Activated naive CD4-positive, alpha-beta T cell treated with anti-CD3 and anti-CD28 coated beads, Interleukin-2, amount 50 U/mL, for 24 hours (primary cell): Measurements from ENCODE around the gene PIP4K2C.
A peak's percentile ranks its signal among the peaks of the same experiment; 100 is the strongest.
"Not testable (repeated sequence)": the region's sequence is repeated elsewhere in the genome, so short reads cannot be mapped to it uniquely, and the experiment has no call there.

Experiments used
- H3K27ac Mint-ChIP-seq: one replicate; pipeline ENCODE4 v1.8.0; 2021; ENCODE audit warnings: mild to moderate bottlenecking, mixed read lengths
- H3K27me3 Mint-ChIP-seq: one replicate; pipeline ENCODE4 v1.8.0; 2021; ENCODE audit warnings: mixed read lengths
- H3K36me3 Mint-ChIP-seq: one replicate; pipeline ENCODE4 v1.8.0; 2021; ENCODE audit warnings: mixed read lengths
- H3K4me1 Mint-ChIP-seq: one replicate; pipeline ENCODE4 v1.8.0; 2021; ENCODE audit warnings: mixed read lengths
- H3K4me3 Mint-ChIP-seq: one replicate; pipeline ENCODE4 v1.8.0; 2021; ENCODE audit warnings: mild to moderate bottlenecking, mixed read lengths
- H3K9me3 Mint-ChIP-seq: one replicate; pipeline ENCODE4 v1.8.0; 2021; ENCODE audit warnings: mixed read lengths

The PIP4K2C gene

DNA sequence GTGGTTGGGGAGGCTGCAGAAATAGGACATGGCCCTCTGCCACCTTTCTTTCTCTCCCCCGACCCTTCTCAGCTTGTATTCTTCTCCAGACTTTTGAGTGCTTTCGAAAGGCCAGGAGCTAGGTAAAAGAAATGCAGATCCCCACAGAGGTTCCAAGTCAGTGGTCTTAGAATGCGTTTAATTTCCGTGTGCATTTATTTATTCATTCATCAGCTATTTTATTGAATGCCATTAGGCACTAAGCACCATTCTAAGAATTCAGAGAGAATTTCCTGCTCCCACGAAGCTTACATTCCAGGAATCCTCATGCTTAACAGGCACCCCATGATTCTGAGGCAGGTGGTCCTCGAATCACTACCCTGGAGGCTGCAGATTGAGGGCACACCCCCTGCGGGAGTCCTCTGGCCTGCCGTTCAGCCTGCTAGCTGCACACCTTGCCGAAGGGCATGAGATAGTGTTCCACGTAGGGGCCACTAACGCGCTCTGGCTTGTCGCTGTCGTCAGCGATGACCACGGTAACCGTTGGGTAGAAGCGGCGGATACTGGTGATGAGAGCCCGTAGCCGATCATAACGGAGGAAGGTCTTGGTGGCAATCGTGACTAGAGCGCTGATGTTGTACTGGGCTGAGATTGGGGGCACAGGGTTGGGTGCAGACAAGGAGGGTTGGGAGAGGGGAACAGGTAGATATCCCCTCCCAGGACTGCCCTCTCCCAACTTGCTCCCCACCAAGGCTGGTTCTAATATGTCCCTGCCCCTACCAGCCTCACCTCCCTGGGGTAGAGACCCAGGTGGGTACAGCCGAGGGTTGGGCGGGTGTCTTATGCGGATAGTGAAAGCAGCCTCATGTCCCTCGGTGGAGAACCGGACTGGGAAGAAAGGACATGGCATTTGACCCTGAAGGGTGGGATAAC lies 37.5 kb downstream of the PIP4K2C start:
- H3K27ac Mint-ChIP-seq, result peak overlapping the region; percentile 4
- H3K4me1 Mint-ChIP-seq, result peaks cover 12% of the 10 kb centered on the region
- no peaks in the 10 kb centered on the region for H3K9me3 Mint-ChIP-seq
- H3K4me3 Mint-ChIP-seq, result peak overlapping the region; percentile 51
- H3K27me3 Mint-ChIP-seq, result peaks cover 65% of the 10 kb centered on the region
- H3K36me3 Mint-ChIP-seq, result no peaks in the 10 kb centered on the region

- peaks cover 12% of the 10 kb centered on the region for H3K4me1 Mint-ChIP-seq
- H3K9me3 Mint-ChIP-seq, result no peaks in the 10 kb centered on the region
- H3K27ac Mint-ChIP-seq, result no peak overlapping the region
- no peak overlapping the region for H3K4me3 Mint-ChIP-seq
- H3K36me3 Mint-ChIP-seq, result no peaks in the 10 kb centered on the region
- peaks cover 58% of the 10 kb centered on the region for H3K27me3 Mint-ChIP-seq
Measured at GRCh38 chr12:57629897-57630471, 39.0 kb downstream of the PIP4K2C start.

GRCh38 chr12:57630891-57631433 lies 40.0 kb downstream of the PIP4K2C start:
- Mint-ChIP-seq H3K4me3 (peak overlapping the region; percentile 47), H3K27me3 (peaks cover 52% of the 10 kb centered on the region), H3K4me1 (peaks cover 12% of the 10 kb centered on the region), H3K27ac (no peak overlapping the region), H3K36me3 (no peaks in the 10 kb centered on the region), H3K9me3 (no peaks in the 10 kb centered on the region)

DNA sequence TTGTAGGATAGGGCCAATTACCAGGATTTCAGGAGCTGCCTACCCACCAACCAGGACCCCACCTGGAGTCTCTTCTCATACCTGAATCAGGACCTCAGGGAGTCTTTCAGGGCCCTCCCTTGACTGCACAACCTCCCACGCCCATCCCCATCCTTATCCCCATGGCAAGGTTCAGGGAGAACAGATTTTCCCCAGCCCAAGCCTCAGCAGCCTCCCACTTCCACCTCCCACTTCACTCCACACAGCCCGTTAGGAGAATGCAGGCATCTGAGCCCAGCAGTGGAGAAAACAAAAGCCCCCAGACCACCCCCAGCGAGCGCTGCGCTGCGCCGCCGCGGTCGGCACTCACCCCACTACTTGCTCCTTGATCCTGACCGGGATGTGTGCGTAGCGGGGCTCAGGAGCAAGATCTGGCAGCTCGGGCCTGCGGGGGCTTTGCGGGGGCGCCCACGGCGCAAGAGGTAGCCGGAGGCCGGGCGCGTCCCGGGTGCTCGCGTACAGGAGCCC lies 40.6 kb downstream of the PIP4K2C start:
- Mint-ChIP-seq H3K4me1 (peaks cover 12% of the 10 kb centered on the region), H3K27me3 (peaks cover 46% of the 10 kb centered on the region), H3K9me3 (no peaks in the 10 kb centered on the region), H3K4me3 (peak overlapping the region; percentile 47), H3K27ac (no peak overlapping the region), H3K36me3 (no peaks in the 10 kb centered on the region)

- Mint-ChIP-seq H3K9me3 (no peaks in the 10 kb centered on the region), H3K4me3 (peak overlapping the region; percentile 76), H3K36me3 (no peaks in the 10 kb centered on the region), H3K4me1 (peaks cover 12% of the 10 kb centered on the region), H3K27me3 (peaks cover 41% of the 10 kb centered on the region), H3K27ac (no peak overlapping the region)
Measured at GRCh38 chr12:57632073-57632957, 41.3 kb downstream of the PIP4K2C start.

GRCh38 chr12:57632958-57633840 lies 42.2 kb downstream of the PIP4K2C start, which contains the start of gene B4GALNT1:
B4GALNT1 (minus strand) TSS chr12:57633201; CDS start chr12:57632132, 1,069 bp downstream.
- Mint-ChIP-seq H3K36me3 (no peaks in the 10 kb centered on the region), H3K4me1 (peaks cover 7% of the 10 kb centered on the region), H3K27ac (no peak within 1 kb of the TSS), H3K27me3 (peaks cover 37% of the 10 kb centered on the region), H3K4me3 (peak within 1 kb of the TSS; percentile 76), H3K9me3 (no peaks in the 10 kb centered on the region)

- not testable (repeated sequence) for H3K4me3 Mint-ChIP-seq, H3K36me3 Mint-ChIP-seq, H3K4me1 Mint-ChIP-seq, H3K9me3 Mint-ChIP-seq, H3K27ac Mint-ChIP-seq
- H3K27me3 Mint-ChIP-seq, result peaks cover 12% of the 10 kb centered on the region
Measured at GRCh38 chr12:57636731-57637130, 45.7 kb downstream of the PIP4K2C start.

DNA sequence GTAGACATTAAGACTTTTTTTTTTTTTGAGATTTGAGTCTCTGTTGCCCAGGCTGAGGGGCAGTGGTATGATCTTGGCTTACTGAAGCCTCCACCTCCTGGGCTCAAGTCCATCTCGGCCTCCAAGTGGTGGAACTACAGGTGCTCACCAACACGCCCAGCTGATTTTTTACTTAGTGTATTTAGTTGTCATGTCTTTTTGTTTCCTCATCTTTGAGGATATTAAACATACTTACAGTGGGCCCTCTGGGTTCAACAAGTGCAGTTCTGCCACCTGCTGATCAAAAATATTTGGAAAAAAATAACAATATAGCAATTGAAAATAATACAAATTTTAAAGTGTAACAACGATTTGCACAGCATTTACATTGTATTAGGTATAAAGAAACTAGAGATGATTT lies 46.4 kb downstream of the PIP4K2C start:
- no peak overlapping the region for H3K27ac Mint-ChIP-seq
- H3K4me3 Mint-ChIP-seq, result no peak overlapping the region
- no peaks in the 10 kb centered on the region for H3K36me3 Mint-ChIP-seq
- peaks cover 4% of the 10 kb centered on the region for H3K4me1 Mint-ChIP-seq
- peaks cover 11% of the 10 kb centered on the region for H3K27me3 Mint-ChIP-seq
- no peaks in the 10 kb centered on the region for H3K9me3 Mint-ChIP-seq

GRCh38 chr12:57638096-57638495 lies 47.1 kb downstream of the PIP4K2C start:
- Mint-ChIP-seq H3K27me3 (peaks cover 11% of the 10 kb centered on the region), H3K4me3 (no peak overlapping the region), H3K27ac (no peak overlapping the region), H3K9me3 (no peaks in the 10 kb centered on the region), H3K36me3 (no peaks in the 10 kb centered on the region), H3K4me1 (peaks cover 3% of the 10 kb centered on the region)

DNA sequence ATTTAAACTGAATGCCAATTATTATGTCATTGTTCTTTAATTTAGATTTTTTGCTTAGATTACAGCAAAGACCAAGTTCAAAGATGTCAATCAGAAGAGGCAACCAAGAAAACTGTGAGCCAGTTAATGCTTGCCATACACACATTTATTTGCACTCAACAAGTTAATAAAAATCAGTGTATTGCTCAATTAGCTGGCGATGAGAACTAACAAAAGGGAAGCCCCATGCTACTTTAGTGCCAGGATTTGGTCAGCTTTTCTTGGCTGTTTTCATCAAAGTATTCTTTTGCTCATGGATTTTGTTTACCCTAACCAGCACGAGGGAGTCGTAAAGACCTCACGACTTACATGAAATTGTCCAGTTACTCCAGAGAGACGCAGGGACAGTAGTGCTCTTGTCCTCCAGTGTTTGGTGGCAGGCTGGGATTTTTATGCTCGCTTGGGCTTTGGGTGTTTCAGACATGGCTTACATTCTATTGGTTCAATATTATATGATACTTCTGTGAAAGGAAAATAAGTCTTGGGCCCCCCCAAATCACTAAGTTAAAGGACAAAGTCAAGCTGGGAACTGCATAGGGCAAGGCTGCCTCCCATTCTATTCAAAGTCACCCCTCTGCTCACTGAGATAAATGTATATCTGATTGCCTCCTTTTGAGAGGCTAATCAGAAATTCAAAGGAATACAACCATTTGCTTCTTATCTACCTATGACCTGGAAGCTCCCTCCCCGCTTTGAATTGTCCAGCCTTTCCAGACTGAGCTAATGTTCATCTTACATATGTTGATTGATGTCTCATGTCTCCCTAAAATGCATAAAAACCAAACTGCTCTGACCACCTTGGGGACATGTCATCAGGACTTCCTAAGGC lies 49.4 kb downstream of the PIP4K2C start:
- Mint-ChIP-seq H3K4me1 (no peaks in the 10 kb centered on the region), H3K27me3 (peaks cover 3% of the 10 kb centered on the region), H3K4me3 (no peak overlapping the region), H3K9me3 (no peaks in the 10 kb centered on the region), H3K27ac (no peak overlapping the region), H3K36me3 (no peaks in the 10 kb centered on the region)

- Mint-ChIP-seq H3K36me3 (no peaks in the 10 kb centered on the region), H3K4me1 (no peaks in the 10 kb centered on the region), H3K27me3 (peaks cover 3% of the 10 kb centered on the region), H3K4me3 (no peak overlapping the region), H3K9me3 (no peaks in the 10 kb centered on the region), H3K27ac (no peak overlapping the region)
Measured at GRCh38 chr12:57641699-57642442, 50.9 kb downstream of the PIP4K2C start.

GRCh38 chr12:57645990-57646658 lies 55.1 kb downstream of the PIP4K2C start:
- H3K4me1 Mint-ChIP-seq, H3K27me3 Mint-ChIP-seq, H3K27ac Mint-ChIP-seq, H3K4me3 Mint-ChIP-seq, H3K9me3 Mint-ChIP-seq, H3K36me3 Mint-ChIP-seq: not testable (repeated sequence)

- H3K27me3 Mint-ChIP-seq, H3K27ac Mint-ChIP-seq, H3K4me1 Mint-ChIP-seq, H3K36me3 Mint-ChIP-seq, H3K4me3 Mint-ChIP-seq, H3K9me3 Mint-ChIP-seq: not testable (repeated sequence)
Measured at GRCh38 chr12:57646659-57647049, 55.7 kb downstream of the PIP4K2C start.
